Nephron progenitor cell (in vitro differentiated cells): ENCODE measurements around the gene SCD5.

Experiments
- DNase-seq: peaks from one replicate; pipeline ENCODE4 v3.0.0; 2021
- H3K27ac Mint-ChIP-seq: 2 replicates; pipeline ENCODE4 v1.8.0; 2021; ENCODE audit warnings: mild to moderate bottlenecking, moderate library complexity, mixed read lengths
- H3K27me3 Mint-ChIP-seq: 2 replicates; pipeline ENCODE4 v1.8.0; 2021; ENCODE audit warnings: mild to moderate bottlenecking, low read depth, mixed read lengths; ENCODE audit not compliant: poor library complexity
- H3K36me3 Mint-ChIP-seq: 2 replicates; pipeline ENCODE4 v1.8.0; 2021; ENCODE audit warnings: low read depth, mixed read lengths
- H3K4me1 Mint-ChIP-seq: 2 replicates; pipeline ENCODE4 v1.8.0; 2021; ENCODE audit warnings: mixed read lengths
- H3K4me3 Mint-ChIP-seq: 2 replicates; pipeline ENCODE4 v1.8.0; 2021; ENCODE audit warnings: mild to moderate bottlenecking, moderate library complexity, mixed read lengths
- H3K9me3 Mint-ChIP-seq: 2 replicates; pipeline ENCODE4 v1.8.0; 2021; ENCODE audit warnings: mild to moderate bottlenecking, moderate library complexity, mixed read lengths
- TF ChIP-seq, protein P1 (sequence below): fragments of 200-600 bp; sonication (generic); IDR thresholded peaks from 2 replicates; pipeline ENCODE4 v1.5.0; 2021; ENCODE audit warnings: antibody characterized with exemption

SCD5 gene

GRCh38 chr4:82784681-82785610 is 13.7 kb downstream of the SCD5 start:
- no peak for DNase-seq
- Mint-ChIP-seq H3K36me3 (peaks cover 11% of the 10 kb centered on the region), H3K27ac (no peak overlapping the region), H3K4me1 (peaks cover 37% of the 10 kb centered on the region), H3K4me3 (peak overlapping the region; percentile 21), H3K27me3 (peaks cover 16% of the 10 kb centered on the region), H3K9me3 (no peaks in the 10 kb centered on the region)
- TF ChIP-seq, protein P1, sequence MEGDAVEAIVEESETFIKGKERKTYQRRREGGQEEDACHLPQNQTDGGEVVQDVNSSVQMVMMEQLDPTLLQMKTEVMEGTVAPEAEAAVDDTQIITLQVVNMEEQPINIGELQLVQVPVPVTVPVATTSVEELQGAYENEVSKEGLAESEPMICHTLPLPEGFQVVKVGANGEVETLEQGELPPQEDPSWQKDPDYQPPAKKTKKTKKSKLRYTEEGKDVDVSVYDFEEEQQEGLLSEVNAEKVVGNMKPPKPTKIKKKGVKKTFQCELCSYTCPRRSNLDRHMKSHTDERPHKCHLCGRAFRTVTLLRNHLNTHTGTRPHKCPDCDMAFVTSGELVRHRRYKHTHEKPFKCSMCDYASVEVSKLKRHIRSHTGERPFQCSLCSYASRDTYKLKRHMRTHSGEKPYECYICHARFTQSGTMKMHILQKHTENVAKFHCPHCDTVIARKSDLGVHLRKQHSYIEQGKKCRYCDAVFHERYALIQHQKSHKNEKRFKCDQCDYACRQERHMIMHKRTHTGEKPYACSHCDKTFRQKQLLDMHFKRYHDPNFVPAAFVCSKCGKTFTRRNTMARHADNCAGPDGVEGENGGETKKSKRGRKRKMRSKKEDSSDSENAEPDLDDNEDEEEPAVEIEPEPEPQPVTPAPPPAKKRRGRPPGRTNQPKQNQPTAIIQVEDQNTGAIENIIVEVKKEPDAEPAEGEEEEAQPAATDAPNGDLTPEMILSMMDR, result no peak

DNA sequence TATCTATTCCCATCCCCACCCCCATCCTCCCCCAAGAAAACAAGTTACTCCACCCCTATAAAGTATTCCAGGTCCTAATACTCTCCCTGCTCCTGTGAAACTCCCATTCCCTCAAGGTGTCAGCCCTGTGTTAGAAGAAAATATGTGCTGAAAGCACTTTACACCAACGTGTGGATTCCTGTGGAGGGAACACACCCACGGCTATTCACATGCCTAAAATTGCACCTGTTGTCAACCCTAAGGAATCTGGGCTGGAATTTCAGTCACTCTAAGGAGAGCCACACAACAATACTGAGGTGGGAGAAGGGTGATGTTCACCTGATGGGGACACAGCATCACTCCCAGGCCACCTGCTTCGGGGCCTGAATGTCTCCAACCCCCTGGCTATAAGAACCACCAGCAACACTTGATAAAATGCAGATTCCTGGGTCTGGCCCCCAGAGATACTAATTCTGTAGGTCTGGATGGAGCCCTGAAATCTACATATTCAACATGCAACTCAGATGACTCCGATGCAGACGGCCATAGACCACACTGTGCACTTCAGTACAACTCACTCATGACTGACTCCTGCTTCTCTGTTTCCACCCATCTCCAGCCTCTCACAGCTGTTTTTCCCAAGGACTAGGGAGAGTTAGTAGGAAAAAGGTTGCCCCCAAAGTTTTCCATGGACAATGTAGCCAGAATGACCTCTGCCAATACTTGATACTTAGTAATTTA is 15.8 kb downstream of the SCD5 start:
- Mint-ChIP-seq H3K4me3 (no peak overlapping the region), H3K27ac (no peak overlapping the region), H3K27me3 (no peaks in the 10 kb centered on the region), H3K9me3 (peaks cover 8% of the 10 kb centered on the region), H3K36me3 (peaks cover 7% of the 10 kb centered on the region), H3K4me1 (peaks cover 43% of the 10 kb centered on the region)
- DNase-seq, result no peak
- TF ChIP-seq, protein P1, result no peak

GRCh38 chr4:82780752-82781231 is 17.8 kb downstream of the SCD5 start:
- Mint-ChIP-seq H3K27ac (no peak overlapping the region), H3K36me3 (peaks cover 5% of the 10 kb centered on the region), H3K9me3 (peaks cover 8% of the 10 kb centered on the region), H3K4me3 (no peak overlapping the region), H3K4me1 (peaks cover 52% of the 10 kb centered on the region), H3K27me3 (no peaks in the 10 kb centered on the region)
- no peak for DNase-seq
- TF ChIP-seq, protein P1, result no peak

DNA sequence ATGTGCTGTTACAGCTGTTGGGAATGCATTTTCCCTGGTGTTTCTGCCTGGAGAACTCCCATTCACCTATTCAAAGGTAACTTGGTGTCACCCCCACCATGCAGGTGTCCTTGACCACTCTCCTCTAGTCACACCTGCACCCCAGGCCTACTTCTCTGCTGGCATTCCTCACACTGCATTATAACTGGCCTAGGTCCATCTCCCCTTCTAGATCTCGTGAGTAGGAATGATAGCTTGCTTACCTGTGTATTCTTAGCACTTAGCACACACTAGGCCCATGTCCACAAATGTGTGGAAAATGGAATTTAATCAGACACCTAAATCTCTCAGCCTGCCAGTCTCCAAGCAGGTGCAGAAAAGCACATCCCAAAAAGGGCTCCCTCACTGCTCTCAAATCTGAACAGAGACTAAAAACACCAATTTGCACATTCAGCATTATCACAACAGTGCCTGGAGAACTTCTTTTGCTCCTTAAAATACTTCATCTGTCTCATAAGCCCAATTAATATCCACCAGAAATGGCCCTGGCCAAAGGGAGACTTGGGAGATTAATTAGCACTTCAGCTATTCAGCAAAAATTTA is 18.3 kb downstream of the SCD5 start:
- peaks cover 8% of the 10 kb centered on the region for H3K9me3 Mint-ChIP-seq
- H3K4me1 Mint-ChIP-seq, result peaks cover 50% of the 10 kb centered on the region
- TF ChIP-seq, protein P1, result no peak
- no peak overlapping the region for H3K27ac Mint-ChIP-seq
- no peak overlapping the region for H3K4me3 Mint-ChIP-seq
- peaks cover 2% of the 10 kb centered on the region for H3K27me3 Mint-ChIP-seq
- peaks cover 5% of the 10 kb centered on the region for H3K36me3 Mint-ChIP-seq
- DNase-seq, result no peak

- Mint-ChIP-seq H3K9me3 (peaks cover 8% of the 10 kb centered on the region), H3K27ac (peak overlapping the region; percentile 68), H3K4me1 (peaks cover 52% of the 10 kb centered on the region), H3K36me3 (peaks cover 5% of the 10 kb centered on the region), H3K4me3 (no peak overlapping the region), H3K27me3 (peaks cover 4% of the 10 kb centered on the region)
- no peak for DNase-seq
- TF ChIP-seq, protein P1, result no peak
Measured at GRCh38 chr4:82779032-82779431, 19.6 kb downstream of the SCD5 start.
